ENCODE data around the gene SLC10A7.

SLC10A7 gene

DNA sequence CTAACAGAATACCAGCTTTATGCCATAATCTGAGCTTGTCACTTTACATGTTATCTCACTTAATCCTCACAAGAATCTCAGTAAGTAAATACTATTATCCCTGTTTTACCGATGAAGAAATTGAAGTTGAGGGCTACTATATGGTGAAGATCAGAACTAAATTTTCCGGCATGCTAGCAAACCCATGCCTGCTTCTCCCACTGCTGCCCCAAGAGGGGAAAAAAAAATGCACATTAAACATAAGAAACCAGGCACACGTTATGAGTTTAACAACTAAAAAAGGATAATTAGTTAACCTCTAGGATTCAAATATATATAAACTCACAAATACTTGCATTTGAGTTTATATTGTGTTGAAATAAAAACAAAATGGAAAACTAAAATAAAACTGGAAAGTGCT lies 10.8 kb downstream of the SLC10A7 start:
- Histone ChIP-seq H4K20me1 (ENCODE audit: insufficient read depth, low read length) (no peaks in the 10 kb centered on the region), H3K9me3 (replicated peaks; ENCODE audit: insufficient read depth, low read length) (no peaks in the 10 kb centered on the region), H2AFZ (ENCODE audit: low read length) (no peak overlapping the region), H3K27ac (ENCODE audit: low read length) (no peak overlapping the region), H3F3A (ENCODE audit: insufficient read depth, low read length) (no peaks in the 10 kb centered on the region), H3K36me3 (replicated peaks; ENCODE audit: insufficient read depth, low read length) (no peaks in the 10 kb centered on the region), H3K9me2 (replicated peaks; ENCODE audit: insufficient read depth, low read length) (no peaks in the 10 kb centered on the region), H3K79me2 (ENCODE audit: low read length) (no peaks in the 10 kb centered on the region), H3K9ac (ENCODE audit: low read length) (no peak overlapping the region), H3K4me3 (ENCODE audit: low read length) (no peak overlapping the region), H3K4me2 (ENCODE audit: low read depth, low read length) (no peak overlapping the region), H3K27me3 (replicated peaks; ENCODE audit: insufficient read depth, low read length) (no peaks in the 10 kb centered on the region), H3K4me1 (ENCODE audit: low read length) (no peaks in the 10 kb centered on the region)
- TF ChIP-seq, protein P1, sequence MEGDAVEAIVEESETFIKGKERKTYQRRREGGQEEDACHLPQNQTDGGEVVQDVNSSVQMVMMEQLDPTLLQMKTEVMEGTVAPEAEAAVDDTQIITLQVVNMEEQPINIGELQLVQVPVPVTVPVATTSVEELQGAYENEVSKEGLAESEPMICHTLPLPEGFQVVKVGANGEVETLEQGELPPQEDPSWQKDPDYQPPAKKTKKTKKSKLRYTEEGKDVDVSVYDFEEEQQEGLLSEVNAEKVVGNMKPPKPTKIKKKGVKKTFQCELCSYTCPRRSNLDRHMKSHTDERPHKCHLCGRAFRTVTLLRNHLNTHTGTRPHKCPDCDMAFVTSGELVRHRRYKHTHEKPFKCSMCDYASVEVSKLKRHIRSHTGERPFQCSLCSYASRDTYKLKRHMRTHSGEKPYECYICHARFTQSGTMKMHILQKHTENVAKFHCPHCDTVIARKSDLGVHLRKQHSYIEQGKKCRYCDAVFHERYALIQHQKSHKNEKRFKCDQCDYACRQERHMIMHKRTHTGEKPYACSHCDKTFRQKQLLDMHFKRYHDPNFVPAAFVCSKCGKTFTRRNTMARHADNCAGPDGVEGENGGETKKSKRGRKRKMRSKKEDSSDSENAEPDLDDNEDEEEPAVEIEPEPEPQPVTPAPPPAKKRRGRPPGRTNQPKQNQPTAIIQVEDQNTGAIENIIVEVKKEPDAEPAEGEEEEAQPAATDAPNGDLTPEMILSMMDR (IDR thresholded peaks at IDR 0.05; ENCODE audit: low read length): no peak
- TF ChIP-seq EZH2 (optimal IDR thresholded peaks at IDR 0.05; ENCODE audit: low read depth, low read length) (no peak), EZH2phosphoT487 (IDR thresholded peaks at IDR 0.05; ENCODE audit: low read length) (no peak)
- DNase-seq: no peak

DNA sequence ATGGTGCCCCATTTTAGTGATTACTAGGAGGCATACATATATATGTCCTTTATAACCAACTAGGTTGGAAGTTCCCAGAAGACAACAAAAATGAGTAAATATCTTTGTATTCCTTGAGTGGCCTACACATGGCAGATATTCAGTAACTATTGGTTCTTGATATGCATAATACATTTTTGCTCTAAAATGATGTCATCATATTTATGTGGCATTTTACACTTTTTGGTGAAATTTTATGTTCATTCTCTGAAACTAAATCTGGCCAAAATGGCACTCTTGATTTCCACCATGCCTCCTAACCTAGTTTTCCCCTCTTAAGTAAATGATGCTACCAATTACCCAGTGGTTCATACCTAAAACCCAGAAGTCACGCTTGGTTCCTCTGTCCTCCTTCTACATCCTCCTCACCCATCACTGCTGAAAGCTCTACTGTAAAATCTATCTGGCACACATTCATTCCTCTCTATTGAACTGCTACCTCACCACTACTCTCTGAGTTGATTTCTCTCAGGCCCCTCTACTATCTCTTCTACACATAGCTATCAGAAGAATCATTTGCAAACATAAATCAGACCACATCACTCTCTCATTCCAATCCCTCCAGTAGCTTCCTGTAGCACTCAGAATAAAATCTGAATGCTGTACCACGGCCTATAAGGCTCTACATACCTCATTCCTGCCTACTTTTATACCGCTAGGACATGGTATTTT lies 13.4 kb downstream of the SLC10A7 start:
- Histone ChIP-seq H3K9me3 (replicated peaks; ENCODE audit: insufficient read depth, low read length) (no peaks in the 10 kb centered on the region), H3K9me2 (replicated peaks; ENCODE audit: insufficient read depth, low read length) (no peaks in the 10 kb centered on the region), H3K9ac (ENCODE audit: low read length) (no peak overlapping the region), H2AFZ (ENCODE audit: low read length) (no peak overlapping the region), H3K36me3 (replicated peaks; ENCODE audit: insufficient read depth, low read length) (no peaks in the 10 kb centered on the region), H3F3A (ENCODE audit: insufficient read depth, low read length) (no peaks in the 10 kb centered on the region), H3K4me3 (ENCODE audit: low read length) (no peak overlapping the region), H3K27me3 (replicated peaks; ENCODE audit: insufficient read depth, low read length) (no peaks in the 10 kb centered on the region), H3K4me1 (ENCODE audit: low read length) (no peaks in the 10 kb centered on the region), H3K79me2 (ENCODE audit: low read length) (no peaks in the 10 kb centered on the region), H4K20me1 (ENCODE audit: insufficient read depth, low read length) (no peaks in the 10 kb centered on the region), H3K27ac (ENCODE audit: low read length) (no peak overlapping the region), H3K4me2 (ENCODE audit: low read depth, low read length) (no peak overlapping the region)
- DNase-seq: no peak
- TF ChIP-seq EZH2 (optimal IDR thresholded peaks at IDR 0.05; ENCODE audit: low read depth, low read length) (no peak), EZH2phosphoT487 (IDR thresholded peaks at IDR 0.05; ENCODE audit: low read length) (no peak)
- TF ChIP-seq, protein P1 (IDR thresholded peaks at IDR 0.05; ENCODE audit: low read length): no peak

DNA sequence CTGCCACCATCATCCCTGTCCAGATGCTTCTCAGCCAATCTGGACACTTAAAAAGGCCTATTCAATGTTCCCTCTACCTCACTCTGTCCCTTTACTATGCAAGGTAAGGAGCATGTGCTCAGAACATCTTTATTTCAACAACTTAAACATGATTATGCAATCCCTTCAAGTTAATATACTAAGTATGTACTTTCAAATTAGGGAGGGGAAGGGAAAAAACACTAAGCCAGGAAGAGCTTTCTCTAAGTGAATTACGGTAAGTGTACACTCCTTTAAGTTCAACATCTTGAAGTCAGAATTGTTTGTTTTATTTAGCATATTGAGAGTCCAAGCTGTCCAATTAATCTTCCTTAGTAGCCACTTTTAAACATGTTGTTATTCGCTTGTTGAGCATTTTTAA lies 14.1 kb downstream of the SLC10A7 start:
- no peaks in the 10 kb centered on the region for H3K4me1 ChIP-seq (ENCODE audit: low read length)
- DNase-seq: no peak

More for the DNA sequence above, 14.1 kb downstream of the SLC10A7 start:
- Histone ChIP-seq H3F3A (ENCODE audit: insufficient read depth, low read length) (no peaks in the 10 kb centered on the region), H3K9me3 (replicated peaks; ENCODE audit: insufficient read depth, low read length) (no peaks in the 10 kb centered on the region), H4K20me1 (ENCODE audit: insufficient read depth, low read length) (no peaks in the 10 kb centered on the region), H2AFZ (ENCODE audit: low read length) (no peak overlapping the region), H3K9ac (ENCODE audit: low read length) (no peak overlapping the region), H3K27me3 (replicated peaks; ENCODE audit: insufficient read depth, low read length) (no peaks in the 10 kb centered on the region), H3K27ac (ENCODE audit: low read length) (no peak overlapping the region), H3K9me2 (replicated peaks; ENCODE audit: insufficient read depth, low read length) (no peaks in the 10 kb centered on the region), H3K36me3 (replicated peaks; ENCODE audit: insufficient read depth, low read length) (no peaks in the 10 kb centered on the region), H3K4me3 (ENCODE audit: low read length) (no peak overlapping the region), H3K4me2 (ENCODE audit: low read depth, low read length) (no peak overlapping the region), H3K79me2 (ENCODE audit: low read length) (no peaks in the 10 kb centered on the region)
- TF ChIP-seq, protein P1 (IDR thresholded peaks at IDR 0.05; ENCODE audit: low read length): no peak
- no peak for TF ChIP-seq EZH2 (optimal IDR thresholded peaks at IDR 0.05; ENCODE audit: low read depth, low read length)
